ENCODE measurements around the gene FRMPD2.

- TF ChIP-seq CTCF (IDR thresholded peaks at IDR 0.05; ENCODE audit: low read depth, low read length, missing input control) (no peak), RXRA (IDR thresholded peaks at IDR 0.05) (no peak)
Measured at GRCh38 chr10:48299692-48300091, 25.2 kb upstream of the FRMPD2 start.
